ENCODE results near the gene ZNF605. TPM values are rescaled to one million over a fixed set of nuclear protein-coding genes. Genes with fewer than 3 reads are reported as not detected.
"Not testable (repeated sequence)": the region's sequence is repeated elsewhere in the genome, so short reads cannot be mapped to it uniquely, and the experiment has no call there.

Gene ZNF605
- total RNA-seq, 4 donors from 2014 or later, result 3.8 to 23.6 (median 16.7) TPM

- H3K9me3 ChIP-seq, result peaks cover 0 to 69% of the 10 kb centered on the region in 2 donors
- no peaks in the 10 kb centered on the region for H3K36me3 ChIP-seq
- intact Hi-C loops (cut with DNase I; ENCODE audit: low total_unique reads), result no loop called here
- no peak overlapping the region for H3K27ac ChIP-seq
- no peak overlapping the region for H3K4me3 ChIP-seq
- no peak for TF ChIP-seq POLR2A (IDR thresholded peaks at IDR 0.05)
- TF ChIP-seq, protein P1, sequence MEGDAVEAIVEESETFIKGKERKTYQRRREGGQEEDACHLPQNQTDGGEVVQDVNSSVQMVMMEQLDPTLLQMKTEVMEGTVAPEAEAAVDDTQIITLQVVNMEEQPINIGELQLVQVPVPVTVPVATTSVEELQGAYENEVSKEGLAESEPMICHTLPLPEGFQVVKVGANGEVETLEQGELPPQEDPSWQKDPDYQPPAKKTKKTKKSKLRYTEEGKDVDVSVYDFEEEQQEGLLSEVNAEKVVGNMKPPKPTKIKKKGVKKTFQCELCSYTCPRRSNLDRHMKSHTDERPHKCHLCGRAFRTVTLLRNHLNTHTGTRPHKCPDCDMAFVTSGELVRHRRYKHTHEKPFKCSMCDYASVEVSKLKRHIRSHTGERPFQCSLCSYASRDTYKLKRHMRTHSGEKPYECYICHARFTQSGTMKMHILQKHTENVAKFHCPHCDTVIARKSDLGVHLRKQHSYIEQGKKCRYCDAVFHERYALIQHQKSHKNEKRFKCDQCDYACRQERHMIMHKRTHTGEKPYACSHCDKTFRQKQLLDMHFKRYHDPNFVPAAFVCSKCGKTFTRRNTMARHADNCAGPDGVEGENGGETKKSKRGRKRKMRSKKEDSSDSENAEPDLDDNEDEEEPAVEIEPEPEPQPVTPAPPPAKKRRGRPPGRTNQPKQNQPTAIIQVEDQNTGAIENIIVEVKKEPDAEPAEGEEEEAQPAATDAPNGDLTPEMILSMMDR (IDR thresholded peaks at IDR 0.05), result no peak
- no peak for DNase-seq
- no peaks in the 10 kb centered on the region for H3K27me3 ChIP-seq
- H3K4me1 ChIP-seq, result no peaks in the 10 kb centered on the region
Measured at GRCh38 chr12:132921685-132922084, 34.4 kb downstream of the ZNF605 start.

DNA sequence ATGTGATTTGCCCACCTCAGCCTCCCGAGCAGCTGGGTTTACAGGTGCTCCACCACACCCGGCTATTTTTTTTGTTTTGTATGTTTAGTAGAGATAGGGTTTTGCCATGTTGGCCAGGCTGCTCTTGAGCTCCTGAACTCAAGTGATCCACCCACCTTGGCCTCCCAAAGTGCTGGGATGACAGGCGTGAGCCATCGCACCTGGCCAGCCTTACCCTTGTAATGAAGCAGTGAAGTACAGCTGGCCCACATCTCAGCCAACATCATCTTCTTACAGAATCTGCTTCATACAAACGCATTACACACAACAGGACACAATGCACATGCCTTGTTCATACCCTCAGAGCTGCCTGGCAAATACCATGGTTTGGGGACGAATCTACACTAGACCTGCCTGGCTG is 37.4 kb downstream of the ZNF605 start:
- no peaks in the 10 kb centered on the region for H3K4me1 ChIP-seq
- H3K9me3 ChIP-seq, result peaks cover 0 to 39% of the 10 kb centered on the region in 2 donors
- no peak overlapping the region for H3K4me3 ChIP-seq
- no peak for DNase-seq
- no peak for TF ChIP-seq POLR2A (IDR thresholded peaks at IDR 0.05)
- TF ChIP-seq, protein P1 (IDR thresholded peaks at IDR 0.05), result no peak
- H3K27ac ChIP-seq, result no peak overlapping the region
- no peaks in the 10 kb centered on the region for H3K36me3 ChIP-seq
- intact Hi-C loops (cut with DNase I; ENCODE audit: low total_unique reads), result no loop called here
- H3K27me3 ChIP-seq, result no peaks in the 10 kb centered on the region

GRCh38 chr12:132909030-132909368 is 47.1 kb downstream of the ZNF605 start:
- no peaks in the 10 kb centered on the region for H3K9me3 ChIP-seq
- peak overlapping the region; percentile 57 to 59 for H3K4me3 ChIP-seq
- H3K27ac ChIP-seq, result peak overlapping the region; percentile 73 to 94
- no peaks in the 10 kb centered on the region for H3K36me3 ChIP-seq
- H3K27me3 ChIP-seq, result no peaks in the 10 kb centered on the region
- intact Hi-C loops (cut with DNase I; ENCODE audit: low total_unique reads), result no loop called here
- no peak for DNase-seq
- no peaks in the 10 kb centered on the region for H3K4me1 ChIP-seq
- no peak for TF ChIP-seq POLR2A (IDR thresholded peaks at IDR 0.05)
- TF ChIP-seq, protein P1 (IDR thresholded peaks at IDR 0.05), result no peak

GRCh38 chr12:132908145-132909029 is 47.7 kb downstream of the ZNF605 start:
- Histone ChIP-seq H3K36me3 (no peaks in the 10 kb centered on the region), H3K27ac (peak overlapping the region; percentile 73 to 94), H3K27me3 (no peaks in the 10 kb centered on the region), H3K4me1 (no peaks in the 10 kb centered on the region), H3K9me3 (no peaks in the 10 kb centered on the region), H3K4me3 (peak overlapping the region; percentile 57 to 59)
- intact Hi-C loops (cut with DNase I; ENCODE audit: low total_unique reads), result no loop called here
- TF ChIP-seq, protein P1 (IDR thresholded peaks at IDR 0.05), result peak in 1 of 4 experiments; percentile 7
- TF ChIP-seq POLR2A (IDR thresholded peaks at IDR 0.05), result peak; percentile 39 to 69
- peak; percentile 98 for DNase-seq

DNA sequence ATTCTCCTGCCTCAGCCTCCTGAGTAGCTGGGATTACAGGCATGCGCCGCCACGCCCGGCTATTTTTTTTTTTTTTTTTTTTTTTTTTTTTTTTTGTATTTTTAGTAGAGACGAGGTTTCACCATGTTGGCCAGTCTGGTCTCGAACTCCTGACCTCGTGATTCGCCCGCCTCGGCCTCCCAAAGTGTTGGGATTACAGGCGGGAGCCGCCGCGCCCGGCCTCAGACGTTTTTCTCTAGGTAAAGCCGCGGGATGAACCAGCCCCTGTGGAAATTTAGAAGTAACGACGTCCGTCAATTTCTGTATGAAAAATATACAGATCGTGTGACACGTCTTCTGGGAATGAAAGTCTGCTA is 48.3 kb downstream of the ZNF605 start:
- intact Hi-C loops (cut with DNase I; ENCODE audit: low total_unique reads); H3K27me3 ChIP-seq; H3K4me1 ChIP-seq; H3K9me3 ChIP-seq; H3K36me3 ChIP-seq: not testable (repeated sequence)
- DNase-seq, result peak in 1 of 2 donors; percentile 38
- peak overlapping the region; percentile 72 to 94 for H3K27ac ChIP-seq
- H3K4me3 ChIP-seq, result peak overlapping the region; percentile 57 to 59

Data from uterus (tissue), 4 donors.